Parathyroid adenoma (tissue), 2 donors: ENCODE measurements around the gene PTCH1.

Experiments used
- H2AFZ ChIP-seq: fragments of 300-600 bp; sonication (generic); one replicate; pipeline ENCODE4 v1.7.0; 2017; ENCODE audit warnings: antibody characterized with exemption, mild to moderate bottlenecking
- H3K27ac ChIP-seq: fragments of 300-600 bp; sonication (generic); one replicate; pipeline ENCODE4 v1.7.0; 2017
- H3K27me3 ChIP-seq: fragments of 300-600 bp; sonication (generic); one replicate; pipeline ENCODE4 v1.7.0; 2017; ENCODE audit warnings: low read length; ENCODE audit not compliant: control insufficient read depth, insufficient read depth
- H3K36me3 ChIP-seq: fragments of 300-600 bp; sonication (generic); one replicate; pipeline ENCODE4 v1.7.0; 2017; ENCODE audit warnings: low read length; ENCODE audit not compliant: control insufficient read depth, insufficient read depth
- H3K4me1 ChIP-seq: fragments of 300-600 bp; sonication (generic); one replicate; pipeline ENCODE4 v1.7.0; 2017; ENCODE audit warnings: control low read depth
- H3K4me2 ChIP-seq: fragments of 300-600 bp; sonication (generic); one replicate; pipeline ENCODE4 v1.7.0; 2017; ENCODE audit warnings: low read length
- H3K4me3 ChIP-seq: fragments of 300-600 bp; sonication (generic); one replicate; pipeline ENCODE4 v1.7.0; 2017; ENCODE audit warnings: low read depth, low read length
- H3K79me2 ChIP-seq: fragments of 300-600 bp; sonication (generic); one replicate; pipeline ENCODE4 v1.7.0; 2017; ENCODE audit warnings: control low read depth
- H3K9ac ChIP-seq: fragments of 300-600 bp; sonication (generic); one replicate; pipeline ENCODE4 v1.7.0; 2017; ENCODE audit warnings: mild to moderate bottlenecking
- H3K9me3 ChIP-seq: fragments of 300-600 bp; sonication (generic); one replicate; pipeline ENCODE4 v1.7.0; 2017; ENCODE audit warnings: low read length; ENCODE audit not compliant: control insufficient read depth
- TF ChIP-seq, protein P1 (sequence below): fragments of 300-600 bp; sonication (generic); IDR thresholded peaks from one replicate; pipeline ENCODE4 v1.7.0; 2017; ENCODE audit warnings: antibody characterized with exemption, mild to moderate bottlenecking
- donor health status: primary hyperparathyroidism.

PTCH1 gene

DNA sequence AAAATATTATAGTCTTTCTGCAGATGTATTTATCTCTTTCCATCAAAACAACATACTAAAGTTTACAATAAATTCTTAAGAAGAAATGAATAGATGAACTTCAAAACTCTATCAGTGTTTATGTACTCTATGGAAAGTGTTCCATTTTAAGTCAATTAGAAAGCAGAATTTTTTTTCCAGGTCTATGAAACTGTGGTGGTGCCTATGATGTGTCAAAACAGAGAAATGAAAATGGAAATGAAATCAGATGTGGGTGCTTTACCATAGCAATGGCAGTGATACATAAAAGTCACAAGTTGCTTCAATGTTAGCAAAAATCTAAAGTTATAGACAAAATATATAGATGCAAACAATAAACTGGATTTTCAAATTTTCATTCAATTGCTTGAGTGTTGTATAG, 97.3 kb downstream of the PTCH1 start:
- Histone ChIP-seq H3K79me2 (no peaks in the 10 kb centered on the region), H2AFZ (no peak overlapping the region), H3K4me3 (no peak overlapping the region), H3K27ac (no peak overlapping the region), H3K9ac (no peak overlapping the region), H3K9me3 (no peaks in the 10 kb centered on the region), H3K36me3 (no peaks in the 10 kb centered on the region), H3K4me2 (no peak overlapping the region), H3K4me1 (no peaks in the 10 kb centered on the region), H3K27me3 (no peaks in the 10 kb centered on the region)
- TF ChIP-seq, protein P1, sequence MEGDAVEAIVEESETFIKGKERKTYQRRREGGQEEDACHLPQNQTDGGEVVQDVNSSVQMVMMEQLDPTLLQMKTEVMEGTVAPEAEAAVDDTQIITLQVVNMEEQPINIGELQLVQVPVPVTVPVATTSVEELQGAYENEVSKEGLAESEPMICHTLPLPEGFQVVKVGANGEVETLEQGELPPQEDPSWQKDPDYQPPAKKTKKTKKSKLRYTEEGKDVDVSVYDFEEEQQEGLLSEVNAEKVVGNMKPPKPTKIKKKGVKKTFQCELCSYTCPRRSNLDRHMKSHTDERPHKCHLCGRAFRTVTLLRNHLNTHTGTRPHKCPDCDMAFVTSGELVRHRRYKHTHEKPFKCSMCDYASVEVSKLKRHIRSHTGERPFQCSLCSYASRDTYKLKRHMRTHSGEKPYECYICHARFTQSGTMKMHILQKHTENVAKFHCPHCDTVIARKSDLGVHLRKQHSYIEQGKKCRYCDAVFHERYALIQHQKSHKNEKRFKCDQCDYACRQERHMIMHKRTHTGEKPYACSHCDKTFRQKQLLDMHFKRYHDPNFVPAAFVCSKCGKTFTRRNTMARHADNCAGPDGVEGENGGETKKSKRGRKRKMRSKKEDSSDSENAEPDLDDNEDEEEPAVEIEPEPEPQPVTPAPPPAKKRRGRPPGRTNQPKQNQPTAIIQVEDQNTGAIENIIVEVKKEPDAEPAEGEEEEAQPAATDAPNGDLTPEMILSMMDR: no peak

DNA sequence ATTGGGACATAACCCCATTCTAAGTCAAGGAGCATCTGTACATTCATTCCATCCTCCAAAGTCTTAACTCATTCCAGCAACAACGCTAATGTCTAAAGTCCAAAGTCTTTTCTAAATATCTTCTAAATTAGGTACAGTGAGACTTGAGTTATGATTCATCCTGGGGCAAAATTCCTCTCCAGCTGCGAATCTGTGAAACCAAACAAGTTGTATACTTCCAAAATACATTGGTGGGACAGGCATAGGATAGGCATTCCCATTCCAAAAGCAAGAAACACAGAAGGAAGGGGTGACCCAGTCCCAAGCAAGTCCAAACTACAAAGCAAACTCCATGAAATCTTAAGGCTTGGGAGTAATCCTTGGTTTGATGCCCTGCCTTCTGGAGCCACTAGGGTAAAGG, 101.6 kb downstream of the PTCH1 start:
- Histone ChIP-seq H3K4me2 (no peak overlapping the region), H3K4me3 (no peak overlapping the region)
- TF ChIP-seq, protein P1: no peak

DNA sequence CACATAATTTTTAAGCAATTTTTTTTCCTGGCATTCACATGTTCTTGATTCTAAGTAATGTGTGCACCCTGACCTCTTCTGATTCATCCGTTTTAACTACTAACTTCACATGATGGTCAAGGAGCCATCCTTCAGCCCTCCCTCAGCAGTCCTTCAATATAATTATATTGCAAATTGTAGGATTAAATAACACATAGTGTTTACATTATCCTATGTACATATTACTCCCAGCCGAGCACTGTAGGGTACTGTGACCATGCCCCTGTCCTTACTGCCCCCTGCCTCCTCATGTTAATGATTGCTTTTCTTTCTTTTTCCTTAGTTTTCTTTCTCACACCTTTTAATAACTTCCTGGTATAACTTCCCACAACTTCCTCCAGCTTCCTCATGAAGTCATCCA, 103.0 kb downstream of the PTCH1 start:
- no peak overlapping the region for H3K4me2 ChIP-seq
- no peaks in the 10 kb centered on the region for H3K36me3 ChIP-seq
- H3K4me3 ChIP-seq: no peak overlapping the region
- no peaks in the 10 kb centered on the region for H3K4me1 ChIP-seq
- no peaks in the 10 kb centered on the region for H3K27me3 ChIP-seq
- H3K9me3 ChIP-seq: no peaks in the 10 kb centered on the region
- no peak overlapping the region for H3K9ac ChIP-seq
- no peaks in the 10 kb centered on the region for H3K79me2 ChIP-seq
- H2AFZ ChIP-seq: no peak overlapping the region
- TF ChIP-seq, protein P1: no peak
- no peak overlapping the region for H3K27ac ChIP-seq

More for the DNA sequence above, 101.6 kb downstream of the PTCH1 start:
- Histone ChIP-seq H3K36me3 (no peaks in the 10 kb centered on the region), H3K9me3 (no peaks in the 10 kb centered on the region), H3K27me3 (no peaks in the 10 kb centered on the region), H3K9ac (no peak overlapping the region), H2AFZ (no peak overlapping the region), H3K4me1 (no peaks in the 10 kb centered on the region), H3K79me2 (no peaks in the 10 kb centered on the region), H3K27ac (no peak overlapping the region)

DNA sequence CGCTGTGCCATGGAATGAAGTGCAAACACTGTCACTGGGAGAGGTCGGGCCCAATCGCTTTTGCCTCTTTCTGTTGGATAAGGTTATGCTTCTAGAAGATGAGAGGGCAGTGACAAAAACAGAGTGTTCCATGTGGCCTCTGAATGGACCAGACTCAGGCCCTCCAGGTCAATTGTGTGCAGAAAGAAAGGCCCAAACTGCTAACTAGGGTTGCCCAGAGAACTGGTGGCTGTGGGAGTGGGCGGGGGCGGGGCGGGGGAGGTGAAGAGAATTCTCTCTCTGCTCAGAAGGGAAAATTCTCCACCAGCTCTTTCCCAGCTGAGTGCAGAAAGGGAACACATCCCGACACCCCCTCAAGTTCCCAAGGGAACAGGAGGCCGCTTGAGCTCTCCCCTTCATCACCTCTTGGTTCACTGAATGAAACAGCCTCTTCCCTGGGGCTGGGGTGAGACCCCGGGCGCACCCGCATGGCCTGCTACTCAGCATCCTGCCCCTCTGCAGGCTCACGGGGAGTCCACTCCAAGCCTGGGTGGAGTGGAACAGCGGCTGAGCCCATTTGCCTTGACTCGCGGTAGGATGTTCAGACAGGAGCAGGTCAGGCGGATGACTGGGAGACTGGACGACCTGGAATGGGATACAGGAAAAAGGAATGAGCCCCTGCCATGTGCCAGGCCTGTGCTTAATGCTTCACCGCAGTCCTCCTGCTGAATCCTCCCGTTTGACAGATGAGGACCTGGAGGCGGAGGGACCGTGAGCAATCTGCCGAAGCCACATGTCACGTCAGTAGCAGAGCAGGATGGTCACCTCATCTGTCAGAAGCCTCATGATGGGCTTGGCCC, 105.5 kb downstream of the PTCH1 start:
- Histone ChIP-seq H3K4me2 (no peak overlapping the region), H3K4me1 (no peaks in the 10 kb centered on the region), H3K9me3 (no peaks in the 10 kb centered on the region), H3K27ac (no peak overlapping the region), H3K79me2 (no peaks in the 10 kb centered on the region), H3K4me3 (no peak overlapping the region), H3K9ac (no peak overlapping the region), H2AFZ (no peak overlapping the region), H3K36me3 (no peaks in the 10 kb centered on the region), H3K27me3 (no peaks in the 10 kb centered on the region)
- TF ChIP-seq, protein P1: no peak
